ENCODE results near the gene ERFE.
"Not testable (repeated sequence)": the region's sequence is repeated elsewhere in the genome, so short reads cannot be mapped to it uniquely, and the experiment has no call there.

ERFE gene, protein sequence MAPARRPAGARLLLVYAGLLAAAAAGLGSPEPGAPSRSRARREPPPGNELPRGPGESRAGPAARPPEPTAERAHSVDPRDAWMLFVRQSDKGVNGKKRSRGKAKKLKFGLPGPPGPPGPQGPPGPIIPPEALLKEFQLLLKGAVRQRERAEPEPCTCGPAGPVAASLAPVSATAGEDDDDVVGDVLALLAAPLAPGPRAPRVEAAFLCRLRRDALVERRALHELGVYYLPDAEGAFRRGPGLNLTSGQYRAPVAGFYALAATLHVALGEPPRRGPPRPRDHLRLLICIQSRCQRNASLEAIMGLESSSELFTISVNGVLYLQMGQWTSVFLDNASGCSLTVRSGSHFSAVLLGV

DNA sequence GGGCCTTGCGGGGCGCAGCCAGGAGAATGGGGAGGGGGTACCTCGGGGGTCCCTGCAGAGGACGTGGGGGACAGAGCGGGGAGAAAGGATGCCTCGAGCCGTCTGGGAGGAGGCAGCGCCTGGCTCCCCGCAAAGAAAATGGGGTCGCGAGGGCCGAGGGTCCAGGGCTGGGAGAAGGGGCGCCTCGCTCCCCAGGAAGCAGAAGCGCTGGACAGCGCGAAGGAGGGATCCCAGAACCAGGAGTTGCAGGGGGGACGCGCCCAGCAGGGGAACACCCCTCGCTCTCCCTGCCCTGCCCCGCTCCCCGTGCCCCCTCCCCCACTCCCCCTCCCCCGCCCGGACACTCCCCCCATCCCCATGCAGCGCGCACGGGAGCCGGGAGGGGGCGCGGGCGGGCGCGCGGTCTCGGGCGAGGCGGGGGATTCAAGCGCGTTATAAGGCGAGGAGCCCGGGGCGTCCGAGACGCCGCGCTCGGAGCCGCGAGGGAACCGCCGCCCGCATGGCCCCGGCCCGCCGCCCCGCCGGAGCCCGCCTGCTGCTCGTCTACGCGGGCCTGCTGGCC is at the start of gene ERFE:
Gene ERFE, plus strand, starts transcription at position 462 of the 562 bp plus-strand sequence. Its CDS starts 38 bp downstream, at position 500.
- TF ChIP-seq, protein P1, sequence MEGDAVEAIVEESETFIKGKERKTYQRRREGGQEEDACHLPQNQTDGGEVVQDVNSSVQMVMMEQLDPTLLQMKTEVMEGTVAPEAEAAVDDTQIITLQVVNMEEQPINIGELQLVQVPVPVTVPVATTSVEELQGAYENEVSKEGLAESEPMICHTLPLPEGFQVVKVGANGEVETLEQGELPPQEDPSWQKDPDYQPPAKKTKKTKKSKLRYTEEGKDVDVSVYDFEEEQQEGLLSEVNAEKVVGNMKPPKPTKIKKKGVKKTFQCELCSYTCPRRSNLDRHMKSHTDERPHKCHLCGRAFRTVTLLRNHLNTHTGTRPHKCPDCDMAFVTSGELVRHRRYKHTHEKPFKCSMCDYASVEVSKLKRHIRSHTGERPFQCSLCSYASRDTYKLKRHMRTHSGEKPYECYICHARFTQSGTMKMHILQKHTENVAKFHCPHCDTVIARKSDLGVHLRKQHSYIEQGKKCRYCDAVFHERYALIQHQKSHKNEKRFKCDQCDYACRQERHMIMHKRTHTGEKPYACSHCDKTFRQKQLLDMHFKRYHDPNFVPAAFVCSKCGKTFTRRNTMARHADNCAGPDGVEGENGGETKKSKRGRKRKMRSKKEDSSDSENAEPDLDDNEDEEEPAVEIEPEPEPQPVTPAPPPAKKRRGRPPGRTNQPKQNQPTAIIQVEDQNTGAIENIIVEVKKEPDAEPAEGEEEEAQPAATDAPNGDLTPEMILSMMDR (IDR thresholded peaks at IDR 0.05), result peak in 1 of 2 experiments; percentile 55
- DNase-seq, result no peak
- intact Hi-C loops (cut with DNase I; ENCODE audit: low total_unique reads), result no loop called here

DNA sequence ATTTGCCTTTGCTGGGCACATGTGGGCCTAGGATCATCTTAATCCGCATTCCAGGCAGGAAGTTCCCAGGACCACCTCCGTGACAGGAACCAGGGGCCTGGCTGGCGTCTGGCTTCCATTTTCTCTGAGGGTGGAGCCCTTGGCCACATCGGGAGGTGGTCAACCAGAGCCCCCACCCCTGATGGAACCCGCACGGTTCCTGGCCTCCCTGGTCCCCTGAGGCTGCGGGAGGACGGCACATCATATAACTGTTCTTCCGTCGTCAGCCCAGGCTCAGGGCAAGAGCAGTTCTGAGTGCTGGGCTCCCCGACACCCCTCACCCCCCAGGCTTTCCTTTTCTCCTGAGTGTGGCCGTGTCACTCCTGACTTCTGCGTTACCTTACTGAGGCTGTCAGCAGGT is 45.2 kb upstream of the ERFE start:
- peak in 1 of 2 donors; percentile 38 for DNase-seq
- intact Hi-C loops (cut with DNase I; ENCODE audit: low total_unique reads), result no loop called here
- no peak overlapping the region for H3K4me3 ChIP-seq

More for the DNA sequence above, at the start of gene ERFE:
- H3K4me1 ChIP-seq, result peaks cover 0 to 20% (median 18%) of the 10 kb centered on the region in 4 donors
- no peaks in the 10 kb centered on the region for H3K9me3 ChIP-seq
- peak within 1 kb of the TSS; percentile 12 to 47 for H3K4me3 ChIP-seq
- H3K27me3 ChIP-seq, result peaks cover 0 to 56% of the 10 kb centered on the region in 2 donors
- H3K27ac ChIP-seq, result no peak within 1 kb of the TSS
- H3K36me3 ChIP-seq, result no peaks in the 10 kb centered on the region

DNA sequence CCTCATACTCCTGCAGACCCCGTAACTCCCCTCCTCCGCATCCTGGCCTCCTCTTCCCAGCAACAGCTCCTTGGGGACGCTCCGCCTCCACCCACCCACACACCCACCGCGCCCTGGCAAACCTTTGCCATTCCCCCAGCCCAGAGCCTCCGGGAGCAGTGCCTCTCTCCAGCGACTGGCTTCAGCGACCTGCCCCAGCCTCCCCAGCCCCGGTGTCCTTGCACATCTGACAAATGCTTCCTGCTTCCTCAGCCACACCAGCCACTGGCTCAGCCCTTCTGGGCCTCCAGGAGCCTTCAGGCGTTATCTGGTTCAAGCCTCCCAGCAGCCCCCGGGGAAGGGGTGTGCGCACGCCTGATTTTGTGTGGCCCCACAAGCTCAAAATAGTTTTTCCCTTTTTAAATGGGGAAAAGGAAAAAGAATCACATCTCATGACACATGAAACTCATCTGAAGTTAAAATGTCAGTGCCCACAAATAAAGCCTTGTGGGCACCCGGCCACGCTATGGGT is 44.4 kb upstream of the ERFE start:
- no peaks in the 10 kb centered on the region for H3K36me3 ChIP-seq
- H3K9me3 ChIP-seq, result peaks cover 0 to 7% (median 0%) of the 10 kb centered on the region in 3 donors
- intact Hi-C loops (cut with DNase I; ENCODE audit: low total_unique reads), result no loop called here
- H3K27me3 ChIP-seq, result peaks cover 0 to 40% of the 10 kb centered on the region in 2 donors
- no peak overlapping the region for H3K4me3 ChIP-seq
- H3K4me1 ChIP-seq, result no peaks in the 10 kb centered on the region
- H3K27ac ChIP-seq, result no peak overlapping the region
- DNase-seq, result peak in 1 of 2 donors; percentile 55
- TF ChIP-seq, protein P1 (IDR thresholded peaks at IDR 0.05), result no peak

More for the DNA sequence above, 45.2 kb upstream of the ERFE start:
- peaks cover 0 to 7% (median 0%) of the 10 kb centered on the region in 3 donors for H3K9me3 ChIP-seq
- TF ChIP-seq, protein P1 (IDR thresholded peaks at IDR 0.05), result no peak
- H3K36me3 ChIP-seq, result no peaks in the 10 kb centered on the region
- H3K27me3 ChIP-seq, result peaks cover 0 to 40% of the 10 kb centered on the region in 2 donors
- peaks cover 0 to 4% (median 0%) of the 10 kb centered on the region in 4 donors for H3K4me1 ChIP-seq
- H3K27ac ChIP-seq, result no peak overlapping the region

DNA sequence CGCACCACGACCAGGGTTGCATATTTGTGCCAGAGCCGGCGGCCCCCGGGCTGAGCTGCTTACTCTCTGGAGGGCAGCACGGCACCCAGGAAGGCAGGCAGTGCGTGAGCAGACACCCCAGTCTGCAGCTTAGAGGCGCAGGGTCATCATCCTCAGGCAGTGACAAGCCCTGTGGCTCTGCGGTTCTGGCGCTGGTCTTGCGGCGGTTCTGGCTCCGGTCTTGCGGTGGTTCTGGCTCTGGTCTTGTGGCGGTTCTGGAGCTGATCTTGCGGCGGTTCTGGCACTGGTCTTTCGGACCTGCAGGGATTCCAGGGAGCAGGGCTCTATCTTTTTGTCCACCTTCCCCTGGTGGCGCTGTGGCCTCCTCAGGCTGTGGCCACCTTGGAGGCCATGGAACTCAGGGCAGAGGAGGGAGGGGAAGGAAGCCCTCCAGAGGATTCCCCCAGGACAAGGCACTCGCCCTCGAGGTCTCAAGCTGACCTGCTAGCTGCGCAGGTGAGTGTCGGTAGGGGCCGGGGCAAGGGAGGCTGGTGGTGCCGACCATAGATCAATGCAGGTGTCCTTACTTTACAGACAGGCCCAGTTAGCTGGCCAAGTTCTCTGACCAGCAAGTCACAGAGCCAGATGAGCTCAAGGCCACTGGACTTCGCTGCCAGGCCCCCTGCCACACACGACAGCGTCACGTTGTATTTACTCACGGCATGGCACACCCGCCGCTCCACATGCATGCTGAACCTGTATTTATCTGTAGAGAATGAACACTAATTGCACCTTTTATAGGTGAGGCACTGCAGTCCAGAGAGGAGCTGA is 43.7 kb upstream of the ERFE start:
- Histone ChIP-seq H3K27ac (no peak overlapping the region), H3K9me3 (peaks cover 0 to 7% (median 0%) of the 10 kb centered on the region in 3 donors), H3K36me3 (no peaks in the 10 kb centered on the region), H3K4me1 (no peaks in the 10 kb centered on the region), H3K4me3 (no peak overlapping the region), H3K27me3 (peaks cover 0 to 41% of the 10 kb centered on the region in 2 donors)
- intact Hi-C loops (cut with DNase I; ENCODE audit: low total_unique reads), result no loop called here
- peak in 1 of 2 donors; percentile 42 for DNase-seq
- TF ChIP-seq, protein P1 (IDR thresholded peaks at IDR 0.05), result no peak

DNA sequence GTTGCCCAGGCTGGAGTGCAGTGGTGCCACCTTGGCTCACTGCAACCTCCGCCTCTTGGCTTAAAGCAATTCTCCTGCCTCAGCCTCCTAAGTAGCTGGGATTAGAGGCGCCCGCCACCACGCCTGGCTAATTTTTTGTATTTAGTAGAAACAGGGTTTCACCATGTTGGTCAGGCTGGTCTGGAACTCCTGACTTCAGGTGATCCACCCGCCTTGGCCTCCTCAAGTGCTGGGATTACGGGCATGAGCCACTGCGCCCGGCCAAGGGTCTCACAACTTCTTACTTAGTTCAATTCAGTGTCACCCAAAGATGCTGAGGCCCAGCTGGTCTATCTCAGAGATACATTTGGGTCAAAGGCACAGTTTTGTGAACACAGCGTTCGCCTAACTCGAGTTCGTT is 43.1 kb upstream of the ERFE start:
- intact Hi-C loops (cut with DNase I; ENCODE audit: low total_unique reads); H3K4me1 ChIP-seq; H3K4me3 ChIP-seq; H3K9me3 ChIP-seq; DNase-seq; H3K36me3 ChIP-seq; H3K27ac ChIP-seq: not testable (repeated sequence)
- peaks cover 0 to 48% of the 10 kb centered on the region in 2 donors for H3K27me3 ChIP-seq
